SK-N-SH (cell line): ENCODE measurements around the gene RIPOR2. TPM values are rescaled to one million over a fixed set of nuclear protein-coding genes. Genes with fewer than 3 reads are reported as not detected.
A peak's percentile ranks its signal among the peaks of the same experiment; 100 is the strongest.

ENCODE experiments used
- CTCF ChIA-PET: fragments of 300-600, 350-600 bp; formaldehyde crosslinking; extraction: SDS; loops from one replicate; lab custom pipeline; 2021; lab: Yijun Ruan, JAX
- POLR2A ChIA-PET: fragments of 350-600 bp; sonication (Branson Sonifier 250); formaldehyde crosslinking; extraction: SDS; loops from one replicate; lab custom pipeline; 2020; ENCODE audit warnings: antibody characterized with exemption, inconsistent platforms; lab: Yijun Ruan, JAX
- DNase-seq: peaks from one replicate; pipeline ENCODE4 v3.0.0; 2012
- H2AFZ ChIP-seq: fragments of 200-600 bp; sonication (generic); 2 replicates; pipeline ENCODE4 v1.8.1; 2016; ENCODE audit warnings: antibody characterized with exemption, mild to moderate bottlenecking, low read depth
- H3F3A ChIP-seq: fragments of 200-600 bp; sonication (generic); replicated peaks from 2 replicates; pipeline ENCODE3; 2016; ENCODE audit warnings: antibody characterized with exemption, mild to moderate bottlenecking; ENCODE audit not compliant: insufficient read depth
- H3K27ac ChIP-seq, 2 experiments: fragments of 200-500 bp in 1 of 2; fragments of 200-600 bp in 1 of 2; sonication (Bioruptor generic) in 1 of 2; sonication (generic), shearing (Covaris generic) in 1 of 2; 2 replicates each; pipeline versions ENCODE4 v1.5.1 to v1.6.1; 2014 to 2016; ENCODE audit warnings: low read depth in 2 of 2, inconsistent platforms in 1 of 2, low read length in 1 of 2, mild to moderate bottlenecking in 1 of 2, mixed read lengths in 1 of 2
- H3K27me3 ChIP-seq: fragments of 200-600 bp; sonication (generic), shearing (Covaris generic); 2 replicates; pipeline ENCODE4 v1.6.1; 2016; ENCODE audit warnings: mixed run types; ENCODE audit not compliant: insufficient read depth
- H3K36me3 ChIP-seq, 2 experiments: fragments of 200-500 bp in 1 of 2; fragments of 200-600 bp in 1 of 2; sonication (Bioruptor generic) in 1 of 2; sonication (generic) in 1 of 2; replicated peaks in 1 of 2; 2 replicates each; pipeline versions ENCODE3 to v1.5.1; 2014 to 2016; ENCODE audit warnings: low read length in 1 of 2, mild to moderate bottlenecking in 1 of 2; ENCODE audit not compliant: insufficient read depth in 2 of 2, control insufficient read depth in 1 of 2
- H3K4me1 ChIP-seq, 2 experiments: fragments of 200-500 bp in 1 of 2; fragments of 200-600 bp in 1 of 2; sonication (Bioruptor generic) in 1 of 2; sonication (generic), shearing (Covaris generic) in 1 of 2; 2 replicates each; pipeline versions ENCODE4 v1.5.1 to v1.6.1; 2014 to 2016; ENCODE audit warnings: low read depth in 1 of 2, low read length in 1 of 2, mixed run types in 1 of 2; ENCODE audit not compliant: insufficient read depth in 2 of 2, control insufficient read depth in 1 of 2
- H3K4me2 ChIP-seq: fragments of 200-600 bp; sonication (generic), shearing (Covaris generic); 2 replicates; pipeline ENCODE4 v1.6.1; 2017; ENCODE audit warnings: mixed run types
- H3K4me3 ChIP-seq, 2 experiments: fragments of 200-500 bp in 1 of 2; fragments of 200-600 bp in 1 of 2; sonication (Bioruptor generic) in 1 of 2; sonication (generic), shearing (Covaris generic) in 1 of 2; 2 replicates each; pipeline versions ENCODE4 v1.5.1 to v1.8.1; 2014 to 2016; ENCODE audit warnings: low read depth in 2 of 2, inconsistent platforms in 1 of 2, low read length in 1 of 2, mild to moderate bottlenecking in 1 of 2, mixed read lengths in 1 of 2, moderate library complexity in 1 of 2
- H3K79me2 ChIP-seq: fragments of 200-600 bp; sonication (generic); 2 replicates; pipeline ENCODE4 v1.8.1; 2017; ENCODE audit warnings: mild to moderate bottlenecking; ENCODE audit not compliant: insufficient read depth
- H3K9ac ChIP-seq: fragments of 200-600 bp; sonication (generic); 2 replicates; pipeline ENCODE4 v1.6.1; 2017; ENCODE audit warnings: mixed run types
- H3K9me2 ChIP-seq: fragments of 200-600 bp; sonication (generic); 2 replicates; pipeline ENCODE4 v1.6.1; 2017; ENCODE audit warnings: mixed run types
- H3K9me3 ChIP-seq: fragments of 200-600 bp; sonication (generic); 2 replicates; pipeline ENCODE4 v1.6.1; 2017; ENCODE audit warnings: mixed run types, mild to moderate bottlenecking, moderate library complexity
- H4K20me1 ChIP-seq: fragments of 200-600 bp; sonication (generic); 2 replicates; pipeline ENCODE4 v1.6.1; 2017; ENCODE audit warnings: mild to moderate bottlenecking, mixed run types; ENCODE audit not compliant: insufficient read depth
- CHD2 ChIP-seq: fragments of 150-350 bp; IDR thresholded peaks from 2 replicates; pipeline ENCODE4 v1.6.1; 2018; ENCODE audit warnings: low read length; ENCODE audit not compliant: partially characterized antibody
- ELF1 ChIP-seq: IDR thresholded peaks from 2 replicates; pipeline ENCODE4 v1.4.0; 2012
- EZH2phosphoT487 ChIP-seq: fragments of 200-600 bp; sonication (generic); IDR thresholded peaks from 2 replicates; pipeline ENCODE4 v1.6.1; 2017; ENCODE audit warnings: low read depth, mixed run types, mild to moderate bottlenecking, antibody characterized with exemption, moderate library complexity, borderline replicate concordance
- FOXJ3 ChIP-seq: sonication (generic); formaldehyde crosslinking; IDR thresholded peaks from 2 replicates; pipeline ENCODE4 v1.5.1; 2020; ENCODE audit warnings: mild to moderate bottlenecking, missing genetic modification reagents
- GATA2 ChIP-seq: sonication (generic); formaldehyde crosslinking; IDR thresholded peaks from 2 replicates; pipeline ENCODE4 v1.5.0; 2020; ENCODE audit warnings: mild to moderate bottlenecking, missing genetic modification reagents
- JUND ChIP-seq: IDR thresholded peaks from 2 replicates; pipeline ENCODE4 v1.4.0; 2012
- MXI1 ChIP-seq: IDR thresholded peaks from 2 replicates; pipeline ENCODE4 v1.6.1; 2012; ENCODE audit warnings: mild to moderate bottlenecking, low read depth, low read length, improper control_type of control experiment
- NFIC ChIP-seq: IDR thresholded peaks from 2 replicates; pipeline ENCODE4 v1.4.0; 2012; ENCODE audit warnings: borderline replicate concordance
- NRF1 ChIP-seq: IDR thresholded peaks from 2 replicates; pipeline ENCODE4 v1.6.1; 2012; ENCODE audit warnings: low read depth, mild to moderate bottlenecking, low read length
- POLR2AphosphoS5 ChIP-seq: IDR thresholded peaks from 2 replicates; pipeline ENCODE4 v1.6.1; 2012; ENCODE audit warnings: low read depth, low read length
- RCOR1 ChIP-seq: fragments of 150-350 bp; IDR thresholded peaks from 2 replicates; pipeline ENCODE4 v1.6.1; 2017; ENCODE audit warnings: antibody characterized with exemption, low read length
- SIN3A ChIP-seq: IDR thresholded peaks from 2 replicates; pipeline ENCODE4 v1.6.1; 2012; ENCODE audit warnings: low read depth, mild to moderate bottlenecking, low read length, moderate library complexity, borderline replicate concordance
- TAF1 ChIP-seq: IDR thresholded peaks from 2 replicates; pipeline ENCODE4 v1.6.1; 2012; ENCODE audit warnings: low read depth, mild to moderate bottlenecking, low read length, moderate library complexity, borderline replicate concordance
- TCF12 ChIP-seq: IDR thresholded peaks from 2 replicates; pipeline ENCODE4 v1.4.0; 2012
- TEAD4 ChIP-seq: IDR thresholded peaks from 2 replicates; pipeline ENCODE4 v1.4.0; 2012; ENCODE audit warnings: mild to moderate bottlenecking, borderline replicate concordance; ENCODE audit not compliant: insufficient read depth
- USF2 ChIP-seq: fragments of 150-350 bp; IDR thresholded peaks from 2 replicates; pipeline ENCODE4 v1.6.1; 2017; ENCODE audit warnings: antibody characterized with exemption, low read length, low read depth, borderline replicate concordance
- YY1 ChIP-seq: IDR thresholded peaks from 2 replicates; pipeline ENCODE4 v1.4.0; 2012; ENCODE audit warnings: low read depth, mild to moderate bottlenecking
- WGBS: methylation state at CpG from one replicate; pipeline ENCODE4 v1.1.6; 2017; ENCODE audit warnings: low lambda C conversion rate; 5-methylcytosine and 5-hydroxymethylcytosine counted together
- polyA plus RNA-seq, 3 experiments: library from polyadenylated mRNA; depleted of rRNA; stranded (reverse); fragments of >200 nt; gene quantifications; 2 replicates each; pipeline ENCODE4 v1.2.3, GENCODE V29; 2012
- TF ChIP-seq, protein P1 (sequence below): IDR thresholded peaks from 2 replicates; pipeline ENCODE4 v1.4.0; 2012; ENCODE audit warnings: low read depth
- TF ChIP-seq, protein P2 (sequence below): IDR thresholded peaks from 2 replicates; pipeline ENCODE4; 2012
- TF ChIP-seq, protein P3 (sequence below): IDR thresholded peaks from 2 replicates; pipeline ENCODE4 v1.4.0; 2012; ENCODE audit warnings: low read depth, borderline replicate concordance

Gene RIPOR2
- polyA plus RNA-seq, 1 of the 3 experiments (the other 2 are of a cell fraction): 0.05 TPM

- POLR2A ChIA-PET: no interaction called here
Observed at GRCh38 chr6:24887545-24888140, 48.1 kb downstream of the RIPOR2 start.

GRCh38 chr6:24883618-24884017 is 52.1 kb downstream of the RIPOR2 start:
- Histone ChIP-seq H3K9me3 (no peaks in the 10 kb centered on the region), H4K20me1 (no peaks in the 10 kb centered on the region), H3K79me2 (no peaks in the 10 kb centered on the region)
- POLR2A ChIA-PET: no interaction called here
- no peak for DNase-seq
- TF ChIP-seq, protein P1, sequence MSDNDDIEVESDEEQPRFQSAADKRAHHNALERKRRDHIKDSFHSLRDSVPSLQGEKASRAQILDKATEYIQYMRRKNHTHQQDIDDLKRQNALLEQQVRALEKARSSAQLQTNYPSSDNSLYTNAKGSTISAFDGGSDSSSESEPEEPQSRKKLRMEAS: no peak
- TF ChIP-seq NFIC (peak; percentile 41; the same call in 1 of the 2 replicates), JUND (peak; percentile 33; the same call in 1 of the 2 replicates), YY1 (no peak), EZH2phosphoT487 (no peak), TCF12 (0 out of 2 replicates have a peak, but pooled peaks have one; percentile 60), GATA2 (CRISPR knock-in tag) (no peak)
- TF ChIP-seq, protein P2, sequence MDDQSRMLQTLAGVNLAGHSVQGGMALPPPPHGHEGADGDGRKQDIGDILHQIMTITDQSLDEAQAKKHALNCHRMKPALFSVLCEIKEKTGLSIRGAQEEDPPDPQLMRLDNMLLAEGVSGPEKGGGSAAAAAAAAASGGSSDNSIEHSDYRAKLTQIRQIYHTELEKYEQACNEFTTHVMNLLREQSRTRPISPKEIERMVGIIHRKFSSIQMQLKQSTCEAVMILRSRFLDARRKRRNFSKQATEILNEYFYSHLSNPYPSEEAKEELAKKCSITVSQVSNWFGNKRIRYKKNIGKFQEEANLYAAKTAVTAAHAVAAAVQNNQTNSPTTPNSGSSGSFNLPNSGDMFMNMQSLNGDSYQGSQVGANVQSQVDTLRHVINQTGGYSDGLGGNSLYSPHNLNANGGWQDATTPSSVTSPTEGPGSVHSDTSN: peak; percentile 58; the same call in 1 of the 2 replicates
- TF ChIP-seq, all 33 proteins: peak for 4
- H3K4me1 ChIP-seq: peaks cover 0 to 2% of the 10 kb centered on the region in 2 experiments; a peak in 2 of 4 replicates
- H3K9ac ChIP-seq: no peak overlapping the region
- no peak overlapping the region for H3K4me3 ChIP-seq
- H3K9me2 ChIP-seq: no peaks in the 10 kb centered on the region
- CTCF ChIA-PET: interaction anchor here (0.9 to 2.2 kb wide), 3 partner anchors 10 to 163 kb away, joined by 4 to 10 read pairs (median 4); no protein-coding TSS in a partner anchor
- peak overlapping the region; percentile 8 for H3K4me2 ChIP-seq
- WGBS: 30% methylated on average over 5 of the region's 5 CpGs
- no peaks in the 10 kb centered on the region for H3K36me3 ChIP-seq
- no peak overlapping the region for H3K27ac ChIP-seq
- no peaks in the 10 kb centered on the region for H3K27me3 ChIP-seq
- peaks cover 3% of the 10 kb centered on the region for H3F3A ChIP-seq
- H2AFZ ChIP-seq: peak overlapping the region; percentile 73; the same call in 1 of the 2 replicates

More at GRCh38 chr6:24887545-24888140, 48.1 kb downstream of the RIPOR2 start:
- Histone ChIP-seq H3K4me2 (no peak overlapping the region), H2AFZ (no peak overlapping the region), H3K27ac (no peak overlapping the region)
- CTCF ChIA-PET: interaction anchor here (1.1 to 3.1 kb wide), 3 partner anchors 11 to 32 kb away, joined by 3 to 10 read pairs (median 5); no protein-coding TSS in a partner anchor
- TF ChIP-seq POLR2AphosphoS5 (no peak), TAF1 (no peak), FOXJ3 (no peak), ELF1 (no peak), TEAD4 (no peak), MXI1 (no peak), CHD2 (no peak), SIN3A (no peak), NRF1 (no peak), YY1 (no peak), EZH2phosphoT487 (no peak), RCOR1 (no peak), TCF12 (no peak), USF2 (no peak)
- TF ChIP-seq, protein P2: no peak
- TF ChIP-seq, protein P3, sequence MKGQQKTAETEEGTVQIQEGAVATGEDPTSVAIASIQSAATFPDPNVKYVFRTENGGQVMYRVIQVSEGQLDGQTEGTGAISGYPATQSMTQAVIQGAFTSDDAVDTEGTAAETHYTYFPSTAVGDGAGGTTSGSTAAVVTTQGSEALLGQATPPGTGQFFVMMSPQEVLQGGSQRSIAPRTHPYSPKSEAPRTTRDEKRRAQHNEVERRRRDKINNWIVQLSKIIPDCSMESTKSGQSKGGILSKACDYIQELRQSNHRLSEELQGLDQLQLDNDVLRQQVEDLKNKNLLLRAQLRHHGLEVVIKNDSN: no peak
- TF ChIP-seq, all 33 proteins: peak for 0
- Histone ChIP-seq H3K79me2 (no peaks in the 10 kb centered on the region), H3F3A (no peaks in the 10 kb centered on the region), H3K4me1 (peaks cover 0 to 2% of the 10 kb centered on the region in 2 experiments; a peak in 3 of 4 replicates), H3K9me2 (no peaks in the 10 kb centered on the region), H3K9ac (no peak overlapping the region), H3K36me3 (no peaks in the 10 kb centered on the region), H4K20me1 (no peaks in the 10 kb centered on the region), H3K9me3 (no peaks in the 10 kb centered on the region), H3K27me3 (no peaks in the 10 kb centered on the region), H3K4me3 (no peak overlapping the region)
- DNase-seq: no peak
- WGBS: 70% methylated on average over 3 of the region's 3 CpGs
